Upper lobe of right lung (tissue), 1 donor: Measurements from ENCODE around the gene SETD1A. TPM values are rescaled to one million over a fixed set of nuclear protein-coding genes. Genes with fewer than 3 reads are reported as not detected.

ENCODE experiments used
- ATAC-seq: fragments of 200-7000 bp; cut with Tn5 transposase; one replicate; pipeline ENCODE4 v1.9.1; 2020; ENCODE audit warnings: mild to moderate bottlenecking, moderate library complexity
- DNase-seq: peaks from one replicate; pipeline ENCODE4 v3.0.0-alpha.2; 2020
- H3K27ac ChIP-seq: fragments of 200-600 bp; one replicate; pipeline ENCODE4 v1.8.0; 2022
- H3K27me3 ChIP-seq: fragments of 200-600 bp; one replicate; pipeline ENCODE4 v1.8.0; 2022; ENCODE audit warnings: mild to moderate bottlenecking
- H3K36me3 ChIP-seq: fragments of 200-600 bp; one replicate; pipeline ENCODE4 v1.8.0; 2022
- H3K4me1 ChIP-seq: fragments of 200-600 bp; one replicate; pipeline ENCODE4 v1.8.0; 2022
- H3K4me3 ChIP-seq: fragments of 200-600 bp; one replicate; pipeline ENCODE4 v1.8.0; 2022; ENCODE audit warnings: mild to moderate bottlenecking
- H3K9me3 ChIP-seq: fragments of 200-600 bp; one replicate; pipeline ENCODE4 v1.8.0; 2022
- CTCF ChIP-seq: fragments of 200-600 bp; IDR thresholded peaks from one replicate; pipeline ENCODE4 v1.8.0; 2022; ENCODE audit warnings: antibody characterized with exemption
- intact Hi-C: fragments of 100-400 bp; cut with DNase I; formaldehyde crosslinking; loops from one replicate; pipeline ENCODE4 v1.11.0; 2022
- long read RNA-seq: library from polyadenylated mRNA; unstranded; transcript quantifications from one replicate; pipeline ENCODE4 v2.0.0, GENCODE V29; 2021
- total RNA-seq: library from RNA; stranded (reverse); fragmentation: NEBNext Ultra II Directional; extraction: Animal tissue kit (Norgen Biotek cat#: 25700); gene quantifications from one replicate; pipeline ENCODE4 v1.2.1, GENCODE V29; 2021
- donor health status: DM: no; HTN: yes; CAD: no; lungs with severe emphysema.

SETD1A gene
- 18.6 TPM for total RNA-seq
- long read RNA-seq, partial matches to known transcripts = 10 of 10 reads
- long read RNA-seq, other reads (novel, unspliced or antisense) = 0 of 10 reads

GRCh38 chr16:30957456-30958174 is at the start of gene SETD1A:
TSS of gene SETD1A (plus strand) at chr16:30957754. CDS start at chr16:30958732, 978 bp downstream.
- TF ChIP-seq CTCF = no peak
- H3K9me3 ChIP-seq = no peaks in the 10 kb centered on the region
- intact Hi-C loops = no loop called here

GRCh38 chr16:30910427-30911029 is 47.0 kb upstream of the SETD1A start:
- Histone ChIP-seq H3K9me3 (no peaks in the 10 kb centered on the region), H3K27me3 (no peaks in the 10 kb centered on the region), H3K4me3 (no peak overlapping the region), H3K27ac (no peak overlapping the region), H3K36me3 (no peaks in the 10 kb centered on the region), H3K4me1 (no peaks in the 10 kb centered on the region)
- TF ChIP-seq CTCF = no peak
- ATAC-seq (peak; percentile 8), DNase-seq (no peak)
- intact Hi-C loops = no loop called here

More at GRCh38 chr16:30957456-30958174, at the start of gene SETD1A:
- DNase-seq (peak; percentile 98), ATAC-seq (peak; percentile 93)
- Histone ChIP-seq H3K36me3 (peaks cover 36% of the 10 kb centered on the region), H3K4me3 (peak within 1 kb of the TSS; percentile 83), H3K27me3 (no peaks in the 10 kb centered on the region), H3K4me1 (peaks cover 16% of the 10 kb centered on the region), H3K27ac (peak within 1 kb of the TSS; percentile 98)

GRCh38 chr16:30912794-30913412 is 44.7 kb upstream of the SETD1A start:
- H3K4me1 ChIP-seq = no peaks in the 10 kb centered on the region
- intact Hi-C loops = no loop called here
- DNase-seq (no peak), ATAC-seq (no peak)
- no peaks in the 10 kb centered on the region for H3K27me3 ChIP-seq
- no peak overlapping the region for H3K27ac ChIP-seq
- TF ChIP-seq CTCF = no peak
- H3K9me3 ChIP-seq = no peaks in the 10 kb centered on the region
- no peak overlapping the region for H3K4me3 ChIP-seq
- H3K36me3 ChIP-seq = no peaks in the 10 kb centered on the region

GRCh38 chr16:30914830-30915229 is 42.7 kb upstream of the SETD1A start:
- Histone ChIP-seq H3K27ac (no peak overlapping the region), H3K27me3 (no peaks in the 10 kb centered on the region), H3K9me3 (no peaks in the 10 kb centered on the region), H3K36me3 (no peaks in the 10 kb centered on the region), H3K4me1 (no peaks in the 10 kb centered on the region), H3K4me3 (no peak overlapping the region)
- no peak for DNase-seq
- intact Hi-C loops = no loop called here
- no peak for TF ChIP-seq CTCF
- ATAC-seq = no peak

- no peak for DNase-seq
- Histone ChIP-seq H3K27ac (no peak overlapping the region), H3K4me1 (peaks cover 4% of the 10 kb centered on the region), H3K27me3 (no peaks in the 10 kb centered on the region), H3K9me3 (no peaks in the 10 kb centered on the region), H3K4me3 (no peak overlapping the region), H3K36me3 (no peaks in the 10 kb centered on the region)
- no peak for TF ChIP-seq CTCF
- intact Hi-C loops = no loop called here
- ATAC-seq = no peak
Measured at GRCh38 chr16:30918614-30919013, 38.9 kb upstream of the SETD1A start.
